ENCODE results near the gene TAS2R43.

The TAS2R43 gene

DNA sequence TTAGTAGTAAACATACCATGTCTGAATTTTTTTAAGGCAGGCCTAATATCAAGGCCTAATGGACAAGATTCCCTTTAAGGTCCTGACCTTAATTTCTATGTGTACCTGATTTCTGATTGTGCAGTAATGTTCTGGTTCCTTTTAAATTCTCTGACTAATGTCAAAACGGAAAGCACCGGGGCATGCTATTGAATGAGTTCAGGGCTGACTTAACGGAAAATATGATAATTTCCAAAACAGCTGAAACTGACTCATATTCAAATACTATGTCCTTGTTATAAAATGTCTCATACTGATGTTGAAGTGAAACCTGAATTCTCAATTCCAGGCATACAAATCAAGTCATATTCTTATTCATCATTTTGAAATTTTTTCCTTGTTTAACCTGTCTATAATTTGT, 6.7 kb downstream of the TAS2R43 start:
- H3K4me3 ChIP-seq (ENCODE audit: low read depth, low read length): no peak overlapping the region
- DNase-seq (ENCODE audit: low read depth): no peak
- no peak for TF ChIP-seq MYC (IDR thresholded peaks at IDR 0.05; ENCODE audit: low read depth, low read length)
- TF ChIP-seq, protein P1, sequence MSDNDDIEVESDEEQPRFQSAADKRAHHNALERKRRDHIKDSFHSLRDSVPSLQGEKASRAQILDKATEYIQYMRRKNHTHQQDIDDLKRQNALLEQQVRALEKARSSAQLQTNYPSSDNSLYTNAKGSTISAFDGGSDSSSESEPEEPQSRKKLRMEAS (IDR thresholded peaks at IDR 0.05; ENCODE audit: low read depth, low read length): no peak
- TF ChIP-seq, protein P2, sequence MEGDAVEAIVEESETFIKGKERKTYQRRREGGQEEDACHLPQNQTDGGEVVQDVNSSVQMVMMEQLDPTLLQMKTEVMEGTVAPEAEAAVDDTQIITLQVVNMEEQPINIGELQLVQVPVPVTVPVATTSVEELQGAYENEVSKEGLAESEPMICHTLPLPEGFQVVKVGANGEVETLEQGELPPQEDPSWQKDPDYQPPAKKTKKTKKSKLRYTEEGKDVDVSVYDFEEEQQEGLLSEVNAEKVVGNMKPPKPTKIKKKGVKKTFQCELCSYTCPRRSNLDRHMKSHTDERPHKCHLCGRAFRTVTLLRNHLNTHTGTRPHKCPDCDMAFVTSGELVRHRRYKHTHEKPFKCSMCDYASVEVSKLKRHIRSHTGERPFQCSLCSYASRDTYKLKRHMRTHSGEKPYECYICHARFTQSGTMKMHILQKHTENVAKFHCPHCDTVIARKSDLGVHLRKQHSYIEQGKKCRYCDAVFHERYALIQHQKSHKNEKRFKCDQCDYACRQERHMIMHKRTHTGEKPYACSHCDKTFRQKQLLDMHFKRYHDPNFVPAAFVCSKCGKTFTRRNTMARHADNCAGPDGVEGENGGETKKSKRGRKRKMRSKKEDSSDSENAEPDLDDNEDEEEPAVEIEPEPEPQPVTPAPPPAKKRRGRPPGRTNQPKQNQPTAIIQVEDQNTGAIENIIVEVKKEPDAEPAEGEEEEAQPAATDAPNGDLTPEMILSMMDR (IDR thresholded peaks at IDR 0.05; ENCODE audit: low read depth, low read length): no peak
- TF ChIP-seq POLR2A (IDR thresholded peaks at IDR 0.05; ENCODE audit: extremely low read depth, insufficient read length): no peak

DNA sequence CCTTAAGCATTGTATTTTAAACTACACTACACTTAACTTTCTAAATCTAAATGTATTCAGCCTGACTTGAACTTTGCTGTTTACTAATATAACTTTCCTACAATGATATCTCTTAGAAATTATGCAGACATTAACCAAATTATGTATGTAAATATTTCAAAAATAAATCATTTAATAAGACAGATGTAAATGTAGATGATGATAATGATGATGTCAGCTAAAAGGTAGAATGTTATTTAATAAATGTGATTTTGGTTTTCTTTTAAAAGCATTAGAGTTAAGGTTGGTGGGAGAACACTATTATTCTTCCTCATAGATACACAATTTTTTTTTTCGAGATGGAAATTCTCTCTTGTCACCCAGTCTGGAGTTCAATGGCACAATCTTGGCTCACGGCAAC, 10.1 kb downstream of the TAS2R43 start:
- H3K4me3 ChIP-seq (ENCODE audit: low read depth, low read length): no peak overlapping the region
- TF ChIP-seq, protein P1 (IDR thresholded peaks at IDR 0.05; ENCODE audit: low read depth, low read length): no peak
- TF ChIP-seq POLR2A (IDR thresholded peaks at IDR 0.05; ENCODE audit: extremely low read depth, insufficient read length): no peak
- TF ChIP-seq, protein P2 (IDR thresholded peaks at IDR 0.05; ENCODE audit: low read depth, low read length): no peak
- no peak for TF ChIP-seq MYC (IDR thresholded peaks at IDR 0.05; ENCODE audit: low read depth, low read length)
- no peak for DNase-seq (ENCODE audit: low read depth)

DNA sequence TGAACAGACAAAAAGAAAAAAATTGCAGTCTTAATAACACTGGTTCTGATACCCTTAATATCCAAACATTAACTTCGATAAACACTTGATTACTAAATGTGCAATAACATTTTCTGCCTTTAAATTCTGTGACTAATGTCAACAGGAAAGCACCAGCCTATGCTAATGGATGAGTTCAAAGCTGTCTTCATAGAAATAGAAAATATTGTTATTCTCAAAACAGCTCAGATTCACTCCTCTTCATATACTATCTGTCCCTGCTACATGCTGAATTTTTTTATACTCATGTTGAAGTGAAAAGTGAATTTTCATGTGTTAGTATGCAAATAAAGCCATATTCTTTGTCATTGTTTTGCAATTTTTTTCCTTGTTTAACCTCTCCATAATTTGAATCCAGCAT, 13.9 kb downstream of the TAS2R43 start:
- H3K4me3 ChIP-seq (ENCODE audit: low read depth, low read length): no peak overlapping the region
- TF ChIP-seq, protein P1 (IDR thresholded peaks at IDR 0.05; ENCODE audit: low read depth, low read length): no peak
- TF ChIP-seq POLR2A (IDR thresholded peaks at IDR 0.05; ENCODE audit: extremely low read depth, insufficient read length): no peak
- no peak for TF ChIP-seq MYC (IDR thresholded peaks at IDR 0.05; ENCODE audit: low read depth, low read length)
- TF ChIP-seq, protein P2 (IDR thresholded peaks at IDR 0.05; ENCODE audit: low read depth, low read length): no peak
- DNase-seq (ENCODE audit: low read depth): no peak

DNA sequence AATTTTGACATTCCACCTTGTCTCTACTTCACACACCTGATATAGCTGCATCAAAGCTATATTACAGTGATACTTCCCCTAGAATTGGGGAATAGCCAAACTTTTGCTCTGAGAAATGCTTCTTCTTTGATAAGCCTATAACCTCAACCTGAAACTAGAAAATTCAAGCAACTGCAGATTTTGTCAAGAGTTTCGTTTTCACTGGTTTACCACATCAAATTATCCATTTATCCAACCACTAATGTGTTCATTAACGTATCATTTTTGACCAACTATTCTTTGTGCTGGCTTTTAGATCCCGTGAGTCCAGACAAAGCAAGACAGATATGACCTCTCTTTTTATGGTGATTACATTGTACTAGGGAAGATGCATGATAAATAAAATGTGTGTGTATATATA, 16.5 kb downstream of the TAS2R43 start:
- TF ChIP-seq, protein P2 (IDR thresholded peaks at IDR 0.05; ENCODE audit: low read depth, low read length): no peak
- TF ChIP-seq MYC (IDR thresholded peaks at IDR 0.05; ENCODE audit: low read depth, low read length): no peak
- TF ChIP-seq, protein P1 (IDR thresholded peaks at IDR 0.05; ENCODE audit: low read depth, low read length): no peak
- TF ChIP-seq POLR2A (IDR thresholded peaks at IDR 0.05; ENCODE audit: extremely low read depth, insufficient read length): no peak
- no peak for DNase-seq (ENCODE audit: low read depth)
- H3K4me3 ChIP-seq (ENCODE audit: low read depth, low read length): no peak overlapping the region

DNA sequence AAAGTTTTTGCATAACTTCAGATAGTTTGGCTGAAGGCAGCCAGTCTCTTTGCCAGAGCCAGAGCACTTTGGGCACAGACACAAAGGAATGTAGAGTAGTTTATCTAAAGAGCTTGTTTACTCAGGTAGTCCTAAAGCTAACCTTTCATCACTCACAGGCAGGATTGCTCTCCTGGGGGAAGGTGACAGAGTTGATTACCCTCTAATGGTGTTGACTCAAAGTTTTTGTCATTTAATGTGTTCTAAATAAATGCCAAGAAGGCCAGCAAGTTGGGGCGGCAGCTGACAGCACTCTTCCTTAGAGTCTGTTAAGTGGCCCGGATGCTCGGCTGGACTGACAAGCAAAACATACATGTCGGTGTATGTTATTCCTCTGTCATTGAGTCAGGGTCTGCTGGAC, 20.7 kb downstream of the TAS2R43 start:
- DNase-seq (ENCODE audit: low read depth): no peak
- H3K4me3 ChIP-seq (ENCODE audit: low read depth, low read length): no peak overlapping the region
- TF ChIP-seq POLR2A (IDR thresholded peaks at IDR 0.05; ENCODE audit: extremely low read depth, insufficient read length): no peak
- TF ChIP-seq MYC (IDR thresholded peaks at IDR 0.05; ENCODE audit: low read depth, low read length): no peak
- TF ChIP-seq, protein P2 (IDR thresholded peaks at IDR 0.05; ENCODE audit: low read depth, low read length): no peak
- TF ChIP-seq, protein P1 (IDR thresholded peaks at IDR 0.05; ENCODE audit: low read depth, low read length): no peak

DNA sequence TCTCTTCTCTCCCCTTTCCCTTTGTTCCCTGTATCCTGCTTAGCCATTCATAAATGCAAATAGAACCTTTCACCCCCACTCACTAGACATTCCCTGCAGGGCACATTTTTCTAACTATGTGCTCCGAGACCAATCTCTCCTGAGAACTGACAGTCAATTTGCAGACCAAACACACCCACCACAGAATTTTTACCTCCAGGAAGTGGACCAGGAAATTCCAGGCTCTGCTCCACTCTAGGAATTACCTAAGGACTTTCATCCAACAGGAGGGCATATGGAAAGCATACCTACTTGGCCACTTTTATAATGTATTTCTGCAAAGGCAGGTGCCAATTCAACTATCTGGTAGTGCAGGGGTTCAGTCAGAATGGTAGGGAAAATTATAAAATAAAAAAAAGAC, 21.1 kb downstream of the TAS2R43 start:
- TF ChIP-seq, protein P2 (IDR thresholded peaks at IDR 0.05; ENCODE audit: low read depth, low read length): no peak
- TF ChIP-seq POLR2A (IDR thresholded peaks at IDR 0.05; ENCODE audit: extremely low read depth, insufficient read length) (no peak), MYC (IDR thresholded peaks at IDR 0.05; ENCODE audit: low read depth, low read length) (no peak)
- TF ChIP-seq, protein P1 (IDR thresholded peaks at IDR 0.05; ENCODE audit: low read depth, low read length): no peak
- no peak for DNase-seq (ENCODE audit: low read depth)

More for the DNA sequence above, 21.1 kb downstream of the TAS2R43 start:
- no peak overlapping the region for H3K4me3 ChIP-seq (ENCODE audit: low read depth, low read length)
